ENCODE measurements around the gene CLK1.

The CLK1 gene

DNA sequence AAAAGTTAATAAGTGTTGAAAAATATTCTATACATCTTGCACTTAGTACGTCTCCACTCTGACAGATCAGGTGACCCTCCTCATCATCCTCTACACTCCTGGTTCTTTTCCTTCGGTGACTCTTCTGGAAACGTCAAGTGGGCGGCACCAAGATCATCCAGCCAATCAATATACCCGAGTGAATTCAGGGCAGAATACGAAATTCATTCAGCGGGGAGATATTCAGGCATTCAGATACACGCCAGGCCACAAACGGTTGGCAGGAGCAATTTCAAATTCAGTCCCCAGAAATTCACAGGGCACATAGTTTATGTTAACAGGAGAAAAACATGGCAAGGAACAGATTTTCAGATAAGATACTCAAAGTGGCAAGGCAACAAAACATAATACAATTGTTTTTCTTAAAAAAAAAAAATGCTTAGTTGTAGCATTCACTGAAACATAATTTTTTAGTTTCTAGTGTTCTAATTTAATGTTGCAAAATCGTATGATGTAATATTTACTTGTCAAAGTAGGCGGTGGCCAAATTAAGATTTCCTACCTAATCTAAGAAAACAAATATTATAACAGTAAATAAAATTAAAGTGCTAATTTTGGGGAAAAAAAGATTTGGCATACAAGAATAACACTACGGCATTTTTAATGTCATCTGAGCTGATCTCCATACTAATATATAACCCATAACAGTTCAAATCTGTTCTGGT is 4.2 kb downstream of the CLK1 start:
- Histone ChIP-seq H3K4me3 (replicated peaks; ENCODE audit: insufficient read depth, low read length) (no peak overlapping the region), H3K27ac (replicated peaks) (no peak overlapping the region)
- DNase-seq (ENCODE audit: low read depth in 1 of 2, low spot score in 1 of 2): no peak

DNA sequence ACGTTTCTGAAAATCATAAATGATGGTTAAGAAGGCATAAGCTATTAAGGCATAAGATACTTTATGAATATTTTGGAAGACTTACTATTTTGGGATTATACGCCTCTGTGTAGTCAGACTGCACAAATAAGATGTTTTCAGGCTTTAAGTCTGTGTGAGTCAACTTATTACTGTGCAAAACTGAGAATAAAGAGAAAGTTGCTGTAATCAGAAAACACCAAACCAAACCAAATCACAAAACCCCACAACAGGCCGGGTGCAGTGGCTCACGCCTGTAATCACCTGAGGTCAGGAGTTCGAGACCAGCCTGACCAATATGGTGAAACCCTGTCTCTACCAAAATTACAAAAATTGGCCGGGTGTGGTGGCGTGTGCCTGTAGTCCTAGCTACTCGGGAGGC is 7.7 kb downstream of the CLK1 start:
- TF ChIP-seq, protein P1, sequence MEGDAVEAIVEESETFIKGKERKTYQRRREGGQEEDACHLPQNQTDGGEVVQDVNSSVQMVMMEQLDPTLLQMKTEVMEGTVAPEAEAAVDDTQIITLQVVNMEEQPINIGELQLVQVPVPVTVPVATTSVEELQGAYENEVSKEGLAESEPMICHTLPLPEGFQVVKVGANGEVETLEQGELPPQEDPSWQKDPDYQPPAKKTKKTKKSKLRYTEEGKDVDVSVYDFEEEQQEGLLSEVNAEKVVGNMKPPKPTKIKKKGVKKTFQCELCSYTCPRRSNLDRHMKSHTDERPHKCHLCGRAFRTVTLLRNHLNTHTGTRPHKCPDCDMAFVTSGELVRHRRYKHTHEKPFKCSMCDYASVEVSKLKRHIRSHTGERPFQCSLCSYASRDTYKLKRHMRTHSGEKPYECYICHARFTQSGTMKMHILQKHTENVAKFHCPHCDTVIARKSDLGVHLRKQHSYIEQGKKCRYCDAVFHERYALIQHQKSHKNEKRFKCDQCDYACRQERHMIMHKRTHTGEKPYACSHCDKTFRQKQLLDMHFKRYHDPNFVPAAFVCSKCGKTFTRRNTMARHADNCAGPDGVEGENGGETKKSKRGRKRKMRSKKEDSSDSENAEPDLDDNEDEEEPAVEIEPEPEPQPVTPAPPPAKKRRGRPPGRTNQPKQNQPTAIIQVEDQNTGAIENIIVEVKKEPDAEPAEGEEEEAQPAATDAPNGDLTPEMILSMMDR (IDR thresholded peaks at IDR 0.05; ENCODE audit: insufficient read depth, low read length): no peak
- TF ChIP-seq, protein P2, sequence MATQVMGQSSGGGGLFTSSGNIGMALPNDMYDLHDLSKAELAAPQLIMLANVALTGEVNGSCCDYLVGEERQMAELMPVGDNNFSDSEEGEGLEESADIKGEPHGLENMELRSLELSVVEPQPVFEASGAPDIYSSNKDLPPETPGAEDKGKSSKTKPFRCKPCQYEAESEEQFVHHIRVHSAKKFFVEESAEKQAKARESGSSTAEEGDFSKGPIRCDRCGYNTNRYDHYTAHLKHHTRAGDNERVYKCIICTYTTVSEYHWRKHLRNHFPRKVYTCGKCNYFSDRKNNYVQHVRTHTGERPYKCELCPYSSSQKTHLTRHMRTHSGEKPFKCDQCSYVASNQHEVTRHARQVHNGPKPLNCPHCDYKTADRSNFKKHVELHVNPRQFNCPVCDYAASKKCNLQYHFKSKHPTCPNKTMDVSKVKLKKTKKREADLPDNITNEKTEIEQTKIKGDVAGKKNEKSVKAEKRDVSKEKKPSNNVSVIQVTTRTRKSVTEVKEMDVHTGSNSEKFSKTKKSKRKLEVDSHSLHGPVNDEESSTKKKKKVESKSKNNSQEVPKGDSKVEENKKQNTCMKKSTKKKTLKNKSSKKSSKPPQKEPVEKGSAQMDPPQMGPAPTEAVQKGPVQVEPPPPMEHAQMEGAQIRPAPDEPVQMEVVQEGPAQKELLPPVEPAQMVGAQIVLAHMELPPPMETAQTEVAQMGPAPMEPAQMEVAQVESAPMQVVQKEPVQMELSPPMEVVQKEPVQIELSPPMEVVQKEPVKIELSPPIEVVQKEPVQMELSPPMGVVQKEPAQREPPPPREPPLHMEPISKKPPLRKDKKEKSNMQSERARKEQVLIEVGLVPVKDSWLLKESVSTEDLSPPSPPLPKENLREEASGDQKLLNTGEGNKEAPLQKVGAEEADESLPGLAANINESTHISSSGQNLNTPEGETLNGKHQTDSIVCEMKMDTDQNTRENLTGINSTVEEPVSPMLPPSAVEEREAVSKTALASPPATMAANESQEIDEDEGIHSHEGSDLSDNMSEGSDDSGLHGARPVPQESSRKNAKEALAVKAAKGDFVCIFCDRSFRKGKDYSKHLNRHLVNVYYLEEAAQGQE (IDR thresholded peaks at IDR 0.05; ENCODE audit: insufficient replicate concordance, low read depth): no peak
- H3K27me3 ChIP-seq (ENCODE audit: insufficient read depth, poor library complexity, severe bottlenecking): no peaks in the 10 kb centered on the region
- H3K27ac ChIP-seq (replicated peaks): no peak overlapping the region
- H3K4me3 ChIP-seq (replicated peaks; ENCODE audit: insufficient read depth, low read length): no peak overlapping the region
- DNase-seq (ENCODE audit: low read depth in 1 of 2, low spot score in 1 of 2): no peak

More for the DNA sequence above, 4.2 kb downstream of the CLK1 start:
- H3K27me3 ChIP-seq (ENCODE audit: insufficient read depth, poor library complexity, severe bottlenecking): no peaks in the 10 kb centered on the region
- TF ChIP-seq GABPA (IDR thresholded peaks at IDR 0.05; ENCODE audit: low read depth) (no peak), SPI1 (IDR thresholded peaks at IDR 0.05; ENCODE audit: borderline replicate concordance, low read depth) (no peak), POLR2AphosphoS5 (IDR thresholded peaks at IDR 0.05; ENCODE audit: low read depth) (no peak)
- TF ChIP-seq, protein P1 (IDR thresholded peaks at IDR 0.05; ENCODE audit: insufficient read depth, low read length): no peak
- TF ChIP-seq, protein P2 (IDR thresholded peaks at IDR 0.05; ENCODE audit: insufficient replicate concordance, low read depth): no peak

DNA sequence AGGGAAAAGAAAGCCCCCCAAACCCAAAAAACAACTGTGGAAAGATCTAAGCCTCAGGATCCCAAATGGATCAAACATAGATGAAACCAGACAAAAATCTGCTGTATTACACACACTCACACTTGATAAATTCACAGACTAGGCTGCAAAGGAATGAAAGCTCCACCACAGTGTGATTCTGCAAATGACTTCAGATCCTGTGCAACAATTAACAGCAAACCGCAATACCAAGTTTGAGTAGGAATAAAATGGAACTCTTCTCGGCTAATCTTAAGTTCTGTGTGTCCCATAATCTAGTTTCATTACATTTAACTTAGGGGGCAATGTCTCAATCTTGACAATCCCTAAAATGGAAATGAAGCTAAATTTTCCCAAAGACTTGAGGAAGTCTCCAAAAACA is 11.9 kb downstream of the CLK1 start:
- H3K27me3 ChIP-seq (ENCODE audit: insufficient read depth, poor library complexity, severe bottlenecking): no peaks in the 10 kb centered on the region
- H3K27ac ChIP-seq (replicated peaks): no peak overlapping the region
- DNase-seq (ENCODE audit: low read depth in 1 of 2, low spot score in 1 of 2): no peak
- TF ChIP-seq, protein P1 (IDR thresholded peaks at IDR 0.05; ENCODE audit: insufficient read depth, low read length): no peak
- TF ChIP-seq SPI1 (IDR thresholded peaks at IDR 0.05; ENCODE audit: borderline replicate concordance, low read depth): no peak
- no peak for TF ChIP-seq POLR2AphosphoS5 (IDR thresholded peaks at IDR 0.05; ENCODE audit: low read depth)
- TF ChIP-seq, protein P2 (IDR thresholded peaks at IDR 0.05; ENCODE audit: insufficient replicate concordance, low read depth): no peak
- TF ChIP-seq GABPA (IDR thresholded peaks at IDR 0.05; ENCODE audit: low read depth): no peak
- no peak overlapping the region for H3K4me3 ChIP-seq (replicated peaks; ENCODE audit: insufficient read depth, low read length)
